ENCODE measurements around the gene SH3GL1. TPM values are rescaled to one million over a fixed set of nuclear protein-coding genes. Genes with fewer than 3 reads are reported as not detected.

The SH3GL1 gene
- total RNA-seq, 1 experiment from 2014 or later = 40.7 TPM

GRCh38 chr19:4327877-4328242 lies 72.5 kb downstream of the SH3GL1 start:
- no peak overlapping the region for H3K27ac Mint-ChIP-seq (ENCODE audit: unreplicated experiment)
- CTCF ChIA-PET = interaction anchor here (0.7 kb wide), 1 partner anchor 1697 kb away, joined by 3 read pairs; no protein-coding TSS in a partner anchor
- H3K4me3 Mint-ChIP-seq (ENCODE audit: low read depth, unreplicated experiment) = no peak overlapping the region

GRCh38 chr19:4327252-4327876 lies 73.0 kb downstream of the SH3GL1 start:
- no peak overlapping the region for H3K4me3 Mint-ChIP-seq (ENCODE audit: low read depth, unreplicated experiment)
- H3K4me1 Mint-ChIP-seq (ENCODE audit: low read depth, unreplicated experiment) = no peaks in the 10 kb centered on the region
- intact Hi-C loops (cut with micrococcal nuclease; ENCODE audit: unreplicated experiment) = no loop called here
- no peak overlapping the region for H3K27ac Mint-ChIP-seq (ENCODE audit: unreplicated experiment)
- H3K9me3 Mint-ChIP-seq (ENCODE audit: low read depth, unreplicated experiment) = no peaks in the 10 kb centered on the region
- H3K36me3 Mint-ChIP-seq (ENCODE audit: insufficient read depth, unreplicated experiment) = peaks cover 4% of the 10 kb centered on the region
- DNase-seq = no peak
- no peak for TF ChIP-seq CTCF (IDR thresholded peaks at IDR 0.05; ENCODE audit: unreplicated experiment)
- no TSS peak for BruUV-seq (replicated peaks)
- CTCF ChIA-PET = no interaction called here
- no peaks in the 10 kb centered on the region for H3K27me3 Mint-ChIP-seq (ENCODE audit: unreplicated experiment)

More at GRCh38 chr19:4327877-4328242, 72.5 kb downstream of the SH3GL1 start:
- Mint-ChIP-seq H3K27me3 (ENCODE audit: unreplicated experiment) (no peaks in the 10 kb centered on the region), H3K36me3 (ENCODE audit: insufficient read depth, unreplicated experiment) (peaks cover 4% of the 10 kb centered on the region), H3K9me3 (ENCODE audit: low read depth, unreplicated experiment) (no peaks in the 10 kb centered on the region), H3K4me1 (ENCODE audit: low read depth, unreplicated experiment) (no peaks in the 10 kb centered on the region)
- TF ChIP-seq CTCF (IDR thresholded peaks at IDR 0.05; ENCODE audit: unreplicated experiment) = no peak
- no TSS peak for BruUV-seq (replicated peaks)
- DNase-seq = no peak
- intact Hi-C loops (cut with micrococcal nuclease; ENCODE audit: unreplicated experiment) = no loop called here

GRCh38 chr19:4326837-4327251 lies 73.5 kb downstream of the SH3GL1 start:
- Mint-ChIP-seq H3K4me3 (ENCODE audit: low read depth, unreplicated experiment) (no peak overlapping the region), H3K4me1 (ENCODE audit: low read depth, unreplicated experiment) (no peaks in the 10 kb centered on the region), H3K27me3 (ENCODE audit: unreplicated experiment) (no peaks in the 10 kb centered on the region), H3K9me3 (ENCODE audit: low read depth, unreplicated experiment) (no peaks in the 10 kb centered on the region), H3K36me3 (ENCODE audit: insufficient read depth, unreplicated experiment) (peaks cover 4% of the 10 kb centered on the region), H3K27ac (ENCODE audit: unreplicated experiment) (no peak overlapping the region)
- no peak for DNase-seq
- intact Hi-C loops (cut with micrococcal nuclease; ENCODE audit: unreplicated experiment) = no loop called here
- CTCF ChIA-PET = no interaction called here
- BruUV-seq (replicated peaks) = no TSS peak
- TF ChIP-seq CTCF (IDR thresholded peaks at IDR 0.05; ENCODE audit: unreplicated experiment) = no peak

GRCh38 chr19:4326215-4326836 lies 74.0 kb downstream of the SH3GL1 start:
- peaks cover 4% of the 10 kb centered on the region for H3K36me3 Mint-ChIP-seq (ENCODE audit: insufficient read depth, unreplicated experiment)
- intact Hi-C loops (cut with micrococcal nuclease; ENCODE audit: unreplicated experiment) = no loop called here
- H3K27me3 Mint-ChIP-seq (ENCODE audit: unreplicated experiment) = no peaks in the 10 kb centered on the region
- CTCF ChIA-PET = no interaction called here
- H3K4me3 Mint-ChIP-seq (ENCODE audit: low read depth, unreplicated experiment) = no peak overlapping the region
- H3K9me3 Mint-ChIP-seq (ENCODE audit: low read depth, unreplicated experiment) = no peaks in the 10 kb centered on the region
- no peaks in the 10 kb centered on the region for H3K4me1 Mint-ChIP-seq (ENCODE audit: low read depth, unreplicated experiment)
- no peak overlapping the region for H3K27ac Mint-ChIP-seq (ENCODE audit: unreplicated experiment)
- no peak for TF ChIP-seq CTCF (IDR thresholded peaks at IDR 0.05; ENCODE audit: unreplicated experiment)
- no peak for DNase-seq
- BruUV-seq (replicated peaks) = no TSS peak
